Neural cell (in vitro differentiated cells): Measurements from ENCODE around the gene PRRC2B. TPM values are rescaled to one million over a fixed set of nuclear protein-coding genes. Genes with fewer than 3 reads are reported as not detected.

Experiments
- H2AFZ ChIP-seq: fragments of 200-600, 300-800 bp; sonication (generic), shearing (Covaris generic); 2 replicates; pipeline ENCODE4 v1.6.0; 2014; ENCODE audit warnings: low read depth, mild to moderate bottlenecking, antibody characterized with exemption, low read length, moderate library complexity
- H3F3A ChIP-seq: fragments of 200-600 bp; shearing (Covaris generic); 2 replicates; pipeline ENCODE4 v1.6.1; 2016; ENCODE audit warnings: mild to moderate bottlenecking, moderate library complexity, mixed read lengths, antibody characterized with exemption, low read length; ENCODE audit not compliant: insufficient read depth, poor library complexity, severe bottlenecking
- H3K27ac ChIP-seq: fragments of 200-600, 300-800 bp; sonication (generic), shearing (Covaris generic); 2 replicates; pipeline ENCODE4 v1.5.1; 2014; ENCODE audit warnings: mild to moderate bottlenecking, low read length, moderate library complexity
- H3K27me3 ChIP-seq: fragments of 300-800, 200-600 bp; sonication (generic), shearing (Covaris generic); 2 replicates; pipeline ENCODE4 v1.6.0; 2014; ENCODE audit warnings: mild to moderate bottlenecking, low read depth, low read length, moderate library complexity; ENCODE audit not compliant: insufficient read depth
- H3K36me3 ChIP-seq: fragments of 300-800, 200-600 bp; sonication (generic), shearing (Covaris generic); 2 replicates; pipeline ENCODE4 v1.5.1; 2014; ENCODE audit warnings: mild to moderate bottlenecking, antibody characterized with exemption, low read length, moderate library complexity; ENCODE audit not compliant: insufficient read depth
- H3K4me2 ChIP-seq: fragments of 300-800, 200-600 bp; sonication (generic), shearing (Covaris generic); 2 replicates; pipeline ENCODE4 v1.6.0; 2014; ENCODE audit warnings: mild to moderate bottlenecking, low read length
- H3K4me3 ChIP-seq: fragments of 300-800, 200-600 bp; sonication (generic), shearing (Covaris generic); 2 replicates; pipeline ENCODE4 v1.5.1; 2014; ENCODE audit warnings: mild to moderate bottlenecking, low read length, moderate library complexity
- H3K79me2 ChIP-seq: fragments of 200-600 bp; shearing (Covaris generic); replicated peaks from 2 replicates; pipeline ENCODE4 v1.6.0; 2014; ENCODE audit warnings: mild to moderate bottlenecking, low read length, moderate library complexity; ENCODE audit not compliant: insufficient read depth
- H3K9ac ChIP-seq: fragments of 300-800, 200-600 bp; sonication (generic), shearing (Covaris generic); 2 replicates; pipeline ENCODE4 v1.6.1; 2016; ENCODE audit warnings: mild to moderate bottlenecking, low read length, mixed read lengths
- H3K9me2 ChIP-seq: fragments of 200-600 bp; shearing (Covaris generic); 2 replicates; pipeline ENCODE4 v1.6.1; 2016; ENCODE audit warnings: mild to moderate bottlenecking, low read length, mixed read lengths; ENCODE audit not compliant: insufficient read depth
- H3K9me3 ChIP-seq: fragments of 200-600, 300-800 bp; sonication (generic), shearing (Covaris generic); 2 replicates; pipeline ENCODE4 v1.6.1; 2016; ENCODE audit warnings: mild to moderate bottlenecking, mixed run types, low read length, moderate library complexity, mixed read lengths
- H4K20me1 ChIP-seq: fragments of 200-600 bp; shearing (Covaris generic); 2 replicates; pipeline ENCODE4 v1.6.1; 2016; ENCODE audit warnings: mild to moderate bottlenecking, mixed run types; ENCODE audit not compliant: insufficient read depth
- EP300 ChIP-seq: fragments of 450-650 bp; conservative IDR thresholded peaks from 2 replicates; pipeline ENCODE4 v1.6.1; 2014; ENCODE audit warnings: antibody characterized with exemption, mild to moderate bottlenecking, moderate library complexity; ENCODE audit not compliant: poor library complexity, severe bottlenecking
- EZH2 ChIP-seq: fragments of 200-600, 300-800 bp; shearing (Covaris generic), sonication (generic); IDR thresholded peaks from 2 replicates; pipeline ENCODE4 v1.6.1; 2014; ENCODE audit warnings: antibody characterized with exemption, low read length, borderline replicate concordance, mild to moderate bottlenecking; ENCODE audit not compliant: insufficient read depth, poor library complexity, severe bottlenecking
- MXI1 ChIP-seq: fragments of 450-650 bp; conservative IDR thresholded peaks from 2 replicates; pipeline ENCODE4 v1.6.1; 2014; ENCODE audit warnings: antibody characterized with exemption, mild to moderate bottlenecking; ENCODE audit not compliant: poor library complexity, severe bottlenecking
- POLR2AphosphoS5 ChIP-seq: IDR thresholded peaks from 2 replicates; pipeline ENCODE4 v1.6.1; 2012
- RAD21 ChIP-seq: fragments of 450-650 bp; conservative IDR thresholded peaks from 2 replicates; pipeline ENCODE4 v1.6.1; 2014; ENCODE audit warnings: antibody characterized with exemption, mild to moderate bottlenecking, moderate library complexity
- SMC3 ChIP-seq: fragments of 450-650 bp; conservative IDR thresholded peaks from 2 replicates; pipeline ENCODE4 v1.6.1; 2014; ENCODE audit warnings: antibody characterized with exemption, mild to moderate bottlenecking, moderate library complexity; ENCODE audit not compliant: poor library complexity
- TAF1 ChIP-seq: IDR thresholded peaks from 2 replicates; pipeline ENCODE4 v1.6.1; 2012; ENCODE audit warnings: low read depth
- polyA plus RNA-seq: library from polyadenylated mRNA; depleted of rRNA; stranded (reverse); fragments of >200 nt; gene quantifications from 2 replicates; pipeline ENCODE4 v1.2.3, GENCODE V29; 2014
- TF ChIP-seq, protein P1 (sequence below): fragments of 450-650 bp; IDR thresholded peaks from 2 replicates; pipeline ENCODE4 v1.5.1; 2014; ENCODE audit warnings: antibody characterized with exemption, mild to moderate bottlenecking, moderate library complexity; ENCODE audit not compliant: poor library complexity, severe bottlenecking
- TF ChIP-seq, protein P2 (sequence below): IDR thresholded peaks from 2 replicates; pipeline ENCODE4 v1.6.1; 2012; ENCODE audit warnings: borderline replicate concordance

Gene PRRC2B
- polyA plus RNA-seq, 1 donor from 2014 or later: 89.5 TPM

DNA sequence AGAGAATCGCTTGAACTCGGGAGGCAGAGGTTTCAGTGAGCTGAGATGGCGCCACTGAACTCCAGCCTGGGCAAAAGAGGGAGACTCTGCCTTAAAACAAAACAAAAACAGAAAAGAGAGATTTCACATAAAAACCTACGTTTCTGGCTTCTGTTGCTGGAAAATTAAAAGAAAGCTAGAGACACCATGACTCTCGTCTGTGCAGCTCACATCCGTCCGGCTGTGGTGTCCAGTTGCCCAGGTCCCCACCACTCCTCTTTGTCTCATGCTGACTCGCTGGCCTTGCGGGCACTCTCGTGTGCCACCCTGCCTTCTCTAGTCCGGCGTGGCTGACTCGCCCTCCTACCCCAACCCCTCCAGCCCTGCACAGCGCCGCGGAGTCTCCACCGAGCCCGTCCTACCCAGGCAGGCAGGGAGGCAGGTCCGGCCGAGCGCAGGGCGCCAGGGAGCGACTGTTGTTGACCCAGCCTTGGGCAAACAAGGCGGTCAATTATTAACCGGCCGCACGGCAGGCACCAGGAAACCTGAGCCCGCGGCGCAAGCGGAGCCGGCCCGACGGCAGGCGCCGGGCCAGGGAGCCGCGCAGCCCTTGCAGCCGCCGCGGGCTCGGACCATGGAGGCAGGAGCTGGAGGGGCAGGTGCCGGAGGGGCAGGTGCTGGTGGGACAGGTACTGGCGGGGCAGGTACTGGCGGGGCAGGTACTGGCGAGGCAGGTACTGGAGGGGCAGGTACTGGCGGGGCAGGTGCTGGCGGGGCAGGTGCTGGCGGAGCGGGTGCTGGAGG, 151.3 kb downstream of the PRRC2B start, which contains the start of gene PRRT1B:
Gene PRRT1B (plus strand): TSS at position 521 of the 783 bp plus-strand sequence. CDS start 93 bp downstream, at position 614.
- Histone ChIP-seq H3K36me3 (no peaks in the 10 kb centered on the region), H3K9me2 (no peaks in the 10 kb centered on the region), H3K9ac (peak within 1 kb of the TSS; percentile 5), H3K27ac (no peak within 1 kb of the TSS), H3K4me3 (peak within 1 kb of the TSS; percentile 56), H2AFZ (no peak within 1 kb of the TSS), H4K20me1 (no peaks in the 10 kb centered on the region), H3F3A (no peaks in the 10 kb centered on the region), H3K27me3 (peaks cover 41% of the 10 kb centered on the region), H3K9me3 (peaks cover 11% of the 10 kb centered on the region), H3K79me2 (no peaks in the 10 kb centered on the region), H3K4me2 (no peak within 1 kb of the TSS)
- TF ChIP-seq RAD21 (no peak), POLR2AphosphoS5 (no peak), MXI1 (no peak), EZH2 (no peak), EP300 (no peak), SMC3 (no peak), TAF1 (no peak)
- TF ChIP-seq, protein P1, sequence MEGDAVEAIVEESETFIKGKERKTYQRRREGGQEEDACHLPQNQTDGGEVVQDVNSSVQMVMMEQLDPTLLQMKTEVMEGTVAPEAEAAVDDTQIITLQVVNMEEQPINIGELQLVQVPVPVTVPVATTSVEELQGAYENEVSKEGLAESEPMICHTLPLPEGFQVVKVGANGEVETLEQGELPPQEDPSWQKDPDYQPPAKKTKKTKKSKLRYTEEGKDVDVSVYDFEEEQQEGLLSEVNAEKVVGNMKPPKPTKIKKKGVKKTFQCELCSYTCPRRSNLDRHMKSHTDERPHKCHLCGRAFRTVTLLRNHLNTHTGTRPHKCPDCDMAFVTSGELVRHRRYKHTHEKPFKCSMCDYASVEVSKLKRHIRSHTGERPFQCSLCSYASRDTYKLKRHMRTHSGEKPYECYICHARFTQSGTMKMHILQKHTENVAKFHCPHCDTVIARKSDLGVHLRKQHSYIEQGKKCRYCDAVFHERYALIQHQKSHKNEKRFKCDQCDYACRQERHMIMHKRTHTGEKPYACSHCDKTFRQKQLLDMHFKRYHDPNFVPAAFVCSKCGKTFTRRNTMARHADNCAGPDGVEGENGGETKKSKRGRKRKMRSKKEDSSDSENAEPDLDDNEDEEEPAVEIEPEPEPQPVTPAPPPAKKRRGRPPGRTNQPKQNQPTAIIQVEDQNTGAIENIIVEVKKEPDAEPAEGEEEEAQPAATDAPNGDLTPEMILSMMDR: no peak
- TF ChIP-seq, protein P2, sequence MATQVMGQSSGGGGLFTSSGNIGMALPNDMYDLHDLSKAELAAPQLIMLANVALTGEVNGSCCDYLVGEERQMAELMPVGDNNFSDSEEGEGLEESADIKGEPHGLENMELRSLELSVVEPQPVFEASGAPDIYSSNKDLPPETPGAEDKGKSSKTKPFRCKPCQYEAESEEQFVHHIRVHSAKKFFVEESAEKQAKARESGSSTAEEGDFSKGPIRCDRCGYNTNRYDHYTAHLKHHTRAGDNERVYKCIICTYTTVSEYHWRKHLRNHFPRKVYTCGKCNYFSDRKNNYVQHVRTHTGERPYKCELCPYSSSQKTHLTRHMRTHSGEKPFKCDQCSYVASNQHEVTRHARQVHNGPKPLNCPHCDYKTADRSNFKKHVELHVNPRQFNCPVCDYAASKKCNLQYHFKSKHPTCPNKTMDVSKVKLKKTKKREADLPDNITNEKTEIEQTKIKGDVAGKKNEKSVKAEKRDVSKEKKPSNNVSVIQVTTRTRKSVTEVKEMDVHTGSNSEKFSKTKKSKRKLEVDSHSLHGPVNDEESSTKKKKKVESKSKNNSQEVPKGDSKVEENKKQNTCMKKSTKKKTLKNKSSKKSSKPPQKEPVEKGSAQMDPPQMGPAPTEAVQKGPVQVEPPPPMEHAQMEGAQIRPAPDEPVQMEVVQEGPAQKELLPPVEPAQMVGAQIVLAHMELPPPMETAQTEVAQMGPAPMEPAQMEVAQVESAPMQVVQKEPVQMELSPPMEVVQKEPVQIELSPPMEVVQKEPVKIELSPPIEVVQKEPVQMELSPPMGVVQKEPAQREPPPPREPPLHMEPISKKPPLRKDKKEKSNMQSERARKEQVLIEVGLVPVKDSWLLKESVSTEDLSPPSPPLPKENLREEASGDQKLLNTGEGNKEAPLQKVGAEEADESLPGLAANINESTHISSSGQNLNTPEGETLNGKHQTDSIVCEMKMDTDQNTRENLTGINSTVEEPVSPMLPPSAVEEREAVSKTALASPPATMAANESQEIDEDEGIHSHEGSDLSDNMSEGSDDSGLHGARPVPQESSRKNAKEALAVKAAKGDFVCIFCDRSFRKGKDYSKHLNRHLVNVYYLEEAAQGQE: no peak

DNA sequence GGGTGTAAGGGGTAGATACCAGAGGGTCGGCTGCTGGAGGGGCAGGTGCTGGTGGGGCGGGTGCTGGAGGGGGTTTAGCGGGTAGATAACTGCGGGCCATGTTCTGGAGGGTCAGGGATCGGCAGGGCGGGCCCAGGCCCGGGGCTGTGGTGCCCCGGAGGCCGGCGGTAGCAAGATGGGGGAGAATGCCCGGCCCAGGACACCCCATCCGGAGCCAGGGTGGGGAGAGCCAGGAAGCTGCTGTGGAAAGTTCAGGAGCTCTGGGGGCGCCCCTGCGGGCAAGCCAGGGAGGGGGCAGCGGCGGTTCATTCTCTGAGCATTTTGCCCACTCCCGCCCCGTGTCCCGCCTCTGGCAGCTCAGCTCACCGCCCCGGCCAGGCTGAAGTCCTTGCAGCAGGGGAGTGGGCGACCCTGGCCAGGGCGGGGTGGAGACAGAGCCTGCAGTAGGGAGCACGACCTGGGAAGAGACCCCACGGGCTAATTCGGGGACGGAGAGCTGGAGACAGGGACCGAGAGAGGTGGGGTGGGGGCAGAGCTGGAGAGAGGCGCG, 152.0 kb downstream of the PRRC2B start:
- TF ChIP-seq, protein P1: no peak
- TF ChIP-seq MXI1 (no peak), RAD21 (no peak), TAF1 (no peak), EP300 (no peak), EZH2 (no peak), SMC3 (no peak), POLR2AphosphoS5 (no peak)
- TF ChIP-seq, protein P2: no peak
- Histone ChIP-seq H3K27ac (no peak overlapping the region), H4K20me1 (no peaks in the 10 kb centered on the region), H3K27me3 (peaks cover 41% of the 10 kb centered on the region), H3K4me2 (no peak overlapping the region), H3F3A (no peaks in the 10 kb centered on the region), H3K4me3 (peak overlapping the region; percentile 56), H3K36me3 (no peaks in the 10 kb centered on the region), H3K9me3 (peaks cover 11% of the 10 kb centered on the region), H3K79me2 (no peaks in the 10 kb centered on the region), H3K9ac (no peak overlapping the region), H3K9me2 (no peaks in the 10 kb centered on the region), H2AFZ (no peak overlapping the region)
